OCI-LY3 (cell line): Measurements from ENCODE around the gene ALPG.
A peak's percentile ranks its signal among the peaks of the same experiment; 100 is the strongest.

Experiments used
- H2AFZ ChIP-seq: fragments of 200-600, 300-600 bp; shearing (Covaris generic); 2 replicates; pipeline ENCODE4 v1.6.0; 2014; ENCODE audit warnings: antibody characterized with exemption, low read depth, low read length
- H3K27ac ChIP-seq: fragments of 200-600, 300-600 bp; sonication (generic); 2 replicates; pipeline ENCODE4 v1.5.1; 2014; ENCODE audit warnings: mild to moderate bottlenecking, low read length, moderate library complexity, mixed read lengths
- H3K27me3 ChIP-seq: fragments of 200-600, 300-600 bp; sonication (generic); 2 replicates; pipeline ENCODE4 v1.6.1; 2014; ENCODE audit warnings: low read depth, low read length, mixed read lengths
- H3K36me3 ChIP-seq: fragments of 200-600, 300-600 bp; sonication (generic); replicated peaks from 2 replicates; pipeline ENCODE3; 2014; ENCODE audit warnings: low read depth, low read length, mixed read lengths
- H3K4me1 ChIP-seq: fragments of 300-600, 200-600 bp; sonication (generic); 2 replicates; pipeline ENCODE4 v1.6.1; 2014; ENCODE audit warnings: low read length, mixed read lengths
- H3K4me2 ChIP-seq: fragments of 200-600, 300-600 bp; sonication (generic); 2 replicates; pipeline ENCODE4 v1.6.1; 2014; ENCODE audit warnings: low read length, mixed read lengths
- H3K4me3 ChIP-seq: fragments of 300-600, 200-600 bp; sonication (generic); 2 replicates; pipeline ENCODE4 v1.5.1; 2014; ENCODE audit warnings: antibody characterized with exemption, mild to moderate bottlenecking, low read length, moderate library complexity
- H3K79me2 ChIP-seq: fragments of 300-600, 200-600 bp; shearing (Covaris generic); 2 replicates; pipeline ENCODE4 v1.6.1; 2014; ENCODE audit warnings: mild to moderate bottlenecking, low read length, mixed read lengths
- H3K9ac ChIP-seq: fragments of 300-600, 200-600 bp; shearing (Covaris generic); 2 replicates; pipeline ENCODE4 v1.6.0; 2014; ENCODE audit warnings: mild to moderate bottlenecking, low read length, moderate library complexity
- H3K9me3 ChIP-seq: fragments of 200-600, 300-600 bp; shearing (Covaris generic); 2 replicates; pipeline ENCODE4 v1.6.1; 2014; ENCODE audit warnings: low read length, mixed read lengths; ENCODE audit not compliant: insufficient read depth
- H4K20me1 ChIP-seq: fragments of 200-600, 300-600 bp; sonication (generic); 2 replicates; pipeline ENCODE4 v1.6.1; 2016; ENCODE audit warnings: low read length, mixed read lengths; ENCODE audit not compliant: insufficient read depth
- EZH2phosphoT487 ChIP-seq: fragments of 200-600 bp; shearing (Covaris generic); IDR thresholded peaks from 2 replicates; pipeline ENCODE4 v1.6.1; 2018; ENCODE audit warnings: antibody characterized with exemption, mixed run types, low read depth
- TF ChIP-seq, protein P1 (sequence below): fragments of 200-600, 300-600 bp; sonication (generic); IDR thresholded peaks from 2 replicates; pipeline ENCODE4 v1.5.1; 2014; ENCODE audit warnings: antibody characterized with exemption, low read length, low read depth

Gene ALPG

GRCh38 chr2:232436381-232437194 lies 29.9 kb downstream of the ALPG start:
- Histone ChIP-seq H3K27ac (no peak overlapping the region), H3K27me3 (no peaks in the 10 kb centered on the region), H4K20me1 (no peaks in the 10 kb centered on the region), H2AFZ (no peak overlapping the region), H3K36me3 (no peaks in the 10 kb centered on the region), H3K79me2 (no peaks in the 10 kb centered on the region), H3K4me3 (no peak overlapping the region), H3K4me1 (no peaks in the 10 kb centered on the region), H3K4me2 (no peak overlapping the region), H3K9me3 (no peaks in the 10 kb centered on the region), H3K9ac (no peak overlapping the region)
- no peak for TF ChIP-seq EZH2phosphoT487
- TF ChIP-seq, protein P1, sequence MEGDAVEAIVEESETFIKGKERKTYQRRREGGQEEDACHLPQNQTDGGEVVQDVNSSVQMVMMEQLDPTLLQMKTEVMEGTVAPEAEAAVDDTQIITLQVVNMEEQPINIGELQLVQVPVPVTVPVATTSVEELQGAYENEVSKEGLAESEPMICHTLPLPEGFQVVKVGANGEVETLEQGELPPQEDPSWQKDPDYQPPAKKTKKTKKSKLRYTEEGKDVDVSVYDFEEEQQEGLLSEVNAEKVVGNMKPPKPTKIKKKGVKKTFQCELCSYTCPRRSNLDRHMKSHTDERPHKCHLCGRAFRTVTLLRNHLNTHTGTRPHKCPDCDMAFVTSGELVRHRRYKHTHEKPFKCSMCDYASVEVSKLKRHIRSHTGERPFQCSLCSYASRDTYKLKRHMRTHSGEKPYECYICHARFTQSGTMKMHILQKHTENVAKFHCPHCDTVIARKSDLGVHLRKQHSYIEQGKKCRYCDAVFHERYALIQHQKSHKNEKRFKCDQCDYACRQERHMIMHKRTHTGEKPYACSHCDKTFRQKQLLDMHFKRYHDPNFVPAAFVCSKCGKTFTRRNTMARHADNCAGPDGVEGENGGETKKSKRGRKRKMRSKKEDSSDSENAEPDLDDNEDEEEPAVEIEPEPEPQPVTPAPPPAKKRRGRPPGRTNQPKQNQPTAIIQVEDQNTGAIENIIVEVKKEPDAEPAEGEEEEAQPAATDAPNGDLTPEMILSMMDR = no peak

- H3K4me1 ChIP-seq = no peaks in the 10 kb centered on the region
- no peak overlapping the region for H3K4me2 ChIP-seq
- TF ChIP-seq, protein P1 = no peak
- no peak for TF ChIP-seq EZH2phosphoT487
- no peaks in the 10 kb centered on the region for H4K20me1 ChIP-seq
- no peaks in the 10 kb centered on the region for H3K36me3 ChIP-seq
- no peak overlapping the region for H2AFZ ChIP-seq
- H3K9me3 ChIP-seq = no peaks in the 10 kb centered on the region
- no peaks in the 10 kb centered on the region for H3K27me3 ChIP-seq
- no peak overlapping the region for H3K9ac ChIP-seq
- no peaks in the 10 kb centered on the region for H3K79me2 ChIP-seq
- H3K27ac ChIP-seq = no peak overlapping the region
- H3K4me3 ChIP-seq = no peak overlapping the region
These were observed 30.5 kb downstream of the ALPG start for GRCh38 chr2:232437195-232437571.

- no peak overlapping the region for H3K4me3 ChIP-seq
- H3K9ac ChIP-seq = no peak overlapping the region
- H3K4me2 ChIP-seq = no peak overlapping the region
- H3K36me3 ChIP-seq = no peaks in the 10 kb centered on the region
- H2AFZ ChIP-seq = no peak overlapping the region
- H3K27ac ChIP-seq = no peak overlapping the region
- no peak for TF ChIP-seq EZH2phosphoT487
- TF ChIP-seq, protein P1 = no peak
- H3K27me3 ChIP-seq = no peaks in the 10 kb centered on the region
- H3K79me2 ChIP-seq = no peaks in the 10 kb centered on the region
- H4K20me1 ChIP-seq = no peaks in the 10 kb centered on the region
- no peaks in the 10 kb centered on the region for H3K9me3 ChIP-seq
- no peaks in the 10 kb centered on the region for H3K4me1 ChIP-seq
These were observed 31.4 kb downstream of the ALPG start for GRCh38 chr2:232438091-232438490.

GRCh38 chr2:232438951-232439757 lies 32.5 kb downstream of the ALPG start:
- TF ChIP-seq EZH2phosphoT487 = no peak
- TF ChIP-seq, protein P1 = peak; percentile 21; the same call in 1 of the 2 replicates
- no peak overlapping the region for H3K9ac ChIP-seq
- H3K36me3 ChIP-seq = no peaks in the 10 kb centered on the region
- H3K4me1 ChIP-seq = 0 out of 2 replicates have a peak, but pooled peaks cover under 1% of the 10 kb centered on the region
- H4K20me1 ChIP-seq = no peaks in the 10 kb centered on the region
- no peaks in the 10 kb centered on the region for H3K9me3 ChIP-seq
- no peak overlapping the region for H3K4me2 ChIP-seq
- H2AFZ ChIP-seq = no peak overlapping the region
- H3K79me2 ChIP-seq = no peaks in the 10 kb centered on the region
- no peak overlapping the region for H3K27ac ChIP-seq
- H3K27me3 ChIP-seq = no peaks in the 10 kb centered on the region
- H3K4me3 ChIP-seq = no peak overlapping the region
